CD4-positive, CD25-positive, alpha-beta regulatory T cell (primary cell): Measurements from ENCODE around the gene TRIM27. TPM values are rescaled to one million over a fixed set of nuclear protein-coding genes. Genes with fewer than 3 reads are reported as not detected.
A peak's percentile ranks its signal among the peaks of the same experiment; 100 is the strongest.

Source experiments
- ATAC-seq, 2 donors: fragments of 150-1000 bp; cut with Tn5 transposase; one replicate each; pipeline ENCODE4 v1.10.0; 2021; ENCODE audit warnings: low read depth in 2 of 2, moderate number of reproducible peaks in 2 of 2, moderate library complexity in 1 of 2
- DNase-seq, 3 donors: peaks; one replicate each; pipeline versions ENCODE4 v3.0.0 to v3.0.0-alpha.2; 2012 to 2022; ENCODE audit warnings: mixed read lengths in 1 of 3
- H3K27ac ChIP-seq: one replicate; pipeline ENCODE4 v1.7.0; 2013; ENCODE audit warnings: mild to moderate bottlenecking, low read length; ENCODE audit not compliant: insufficient read depth, poor library complexity, severe bottlenecking
- H3K27me3 ChIP-seq: one replicate; pipeline ENCODE4 v1.7.0; 2013; ENCODE audit warnings: low read length; ENCODE audit not compliant: control insufficient read depth, insufficient read depth
- H3K36me3 ChIP-seq: one replicate; pipeline ENCODE4 v1.7.0; 2013; ENCODE audit warnings: mild to moderate bottlenecking, low read length, moderate library complexity; ENCODE audit not compliant: control insufficient read depth, insufficient read depth
- H3K4me1 ChIP-seq: 2 replicates; pipeline ENCODE4 v1.7.0; 2013; ENCODE audit warnings: mild to moderate bottlenecking, low read length; ENCODE audit not compliant: insufficient read depth, control insufficient read depth, poor library complexity, severe bottlenecking
- H3K4me3 ChIP-seq: one replicate; pipeline ENCODE4 v1.7.0; 2013; ENCODE audit warnings: low read depth, mild to moderate bottlenecking, low read length, moderate library complexity
- H3K9me3 ChIP-seq, 2 experiments: 1 replicate in 1 of 2; 2 replicates in 1 of 2; pipeline ENCODE4 v1.7.0; 2013; ENCODE audit warnings: low read length in 2 of 2, mild to moderate bottlenecking in 1 of 2, moderate library complexity in 1 of 2; ENCODE audit not compliant: control insufficient read depth in 2 of 2
- H3K27ac Mint-ChIP-seq, 3 donors: one replicate each; pipeline ENCODE4 v1.8.0; 2020 to 2022; ENCODE audit warnings: mild to moderate bottlenecking in 3 of 3, mixed read lengths in 3 of 3, moderate library complexity in 2 of 3
- H3K27me3 Mint-ChIP-seq: one replicate; pipeline ENCODE4 v1.8.0; 2022; ENCODE audit warnings: mild to moderate bottlenecking, mixed read lengths
- H3K36me3 Mint-ChIP-seq: one replicate; pipeline ENCODE4 v1.8.0; 2020; ENCODE audit warnings: mixed read lengths
- H3K4me1 Mint-ChIP-seq, 4 donors: one replicate each; pipeline ENCODE4 v1.8.0; 2020 to 2022; ENCODE audit warnings: mixed read lengths in 4 of 4, mild to moderate bottlenecking in 1 of 4
- H3K4me3 Mint-ChIP-seq, 4 donors: one replicate each; pipeline ENCODE4 v1.8.0; 2020 to 2022; ENCODE audit warnings: mild to moderate bottlenecking in 4 of 4, mixed read lengths in 4 of 4, moderate library complexity in 3 of 4
- H3K9me3 Mint-ChIP-seq, 7 donors: one replicate each; pipeline ENCODE4 v1.8.0; 2020 to 2022; ENCODE audit warnings: mixed read lengths in 7 of 7, mild to moderate bottlenecking in 3 of 7, moderate library complexity in 2 of 7
- polyA plus RNA-seq, 4 donors: library from polyadenylated mRNA; unstranded; fragments of 300-500 nt; fragmentation: Illumina TruSeq; gene quantifications; one replicate each; pipeline ENCODE4 v1.2.3, GENCODE V29; 2021
- total RNA-seq: library from RNA; stranded (reverse); gene quantifications from one replicate; pipeline ENCODE4 v1.2.3, GENCODE V29; 2022

The TRIM27 gene
- total and polyA plus RNA-seq, 5 donors from 2014 or later, result 23.5 to 76.4 (median 47.2) TPM

DNA sequence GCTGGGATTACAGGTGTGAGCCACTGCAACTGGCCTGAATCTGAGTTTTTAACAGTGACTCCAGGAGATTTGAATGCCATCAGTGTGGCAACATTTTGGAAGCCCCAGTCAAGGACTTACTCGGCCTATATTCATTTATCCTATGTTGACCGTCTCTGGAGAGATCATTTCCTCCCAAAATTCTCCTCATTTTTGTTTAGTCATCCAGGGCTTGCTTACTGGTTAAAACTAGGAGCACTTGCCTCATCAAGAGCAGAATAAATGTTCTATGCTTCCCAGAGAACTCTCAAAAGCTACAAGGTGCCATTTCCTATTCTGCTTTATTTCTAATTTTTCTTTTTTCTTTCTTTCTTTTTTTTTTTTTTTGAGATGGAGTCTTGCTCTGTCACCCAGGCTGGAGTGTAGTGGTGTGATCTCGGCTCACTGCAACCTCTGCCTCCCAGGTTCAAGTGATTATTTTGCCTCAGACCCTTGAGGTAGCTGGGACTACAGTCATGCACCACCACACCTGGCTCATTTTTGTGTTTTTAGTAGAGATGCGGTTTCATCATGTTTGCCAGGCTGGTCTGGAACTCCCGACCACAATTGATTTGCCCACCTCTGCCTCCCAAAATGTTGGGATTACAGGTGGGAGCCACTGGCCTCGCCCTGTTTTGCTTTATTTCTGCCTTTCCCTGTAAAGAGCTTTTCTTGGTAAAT is 23.4 kb upstream of the TRIM27 start:
- Histone ChIP-seq H3K27ac (no peak overlapping the region), H3K9me3 (no peaks in the 10 kb centered on the region), H3K4me3 (no peak overlapping the region), H3K36me3 (no peaks in the 10 kb centered on the region), H3K4me1 (peaks cover 16% of the 10 kb centered on the region), H3K27me3 (no peaks in the 10 kb centered on the region)
- Mint-ChIP-seq H3K4me3 (peak overlapping the region in 1 of 4 donors; percentile 71), H3K9me3 (peaks cover 0 to 9% (median 2%) of the 10 kb centered on the region in 7 donors), H3K4me1 (peaks cover 11 to 40% (median 20%) of the 10 kb centered on the region in 4 donors), H3K36me3 (no peaks in the 10 kb centered on the region), H3K27me3 (peaks cover 29% of the 10 kb centered on the region), H3K27ac (no peak overlapping the region)
- ATAC-seq, result no peak
- no peak for DNase-seq

GRCh38 chr6:28945349-28945748 is 21.6 kb upstream of the TRIM27 start:
- DNase-seq (no peak), ATAC-seq (no peak)
- no peaks in the 10 kb centered on the region for H3K27me3 ChIP-seq
- Mint-ChIP-seq H3K36me3 (no peaks in the 10 kb centered on the region), H3K27me3 (peaks cover 42% of the 10 kb centered on the region), H3K27ac (peak overlapping the region in 2 of 3 donors; percentile 43 to 94), H3K4me3 (peak overlapping the region in 2 of 4 donors; percentile 3 to 74), H3K4me1 (peaks cover 24 to 51% (median 34%) of the 10 kb centered on the region in 4 donors), H3K9me3 (peaks cover 0 to 14% (median 5%) of the 10 kb centered on the region in 7 donors)
- peaks cover 27% of the 10 kb centered on the region for H3K4me1 ChIP-seq
- H3K4me3 ChIP-seq, result no peak overlapping the region
- H3K36me3 ChIP-seq, result no peaks in the 10 kb centered on the region
- no peaks in the 10 kb centered on the region for H3K9me3 ChIP-seq
- no peak overlapping the region for H3K27ac ChIP-seq

DNA sequence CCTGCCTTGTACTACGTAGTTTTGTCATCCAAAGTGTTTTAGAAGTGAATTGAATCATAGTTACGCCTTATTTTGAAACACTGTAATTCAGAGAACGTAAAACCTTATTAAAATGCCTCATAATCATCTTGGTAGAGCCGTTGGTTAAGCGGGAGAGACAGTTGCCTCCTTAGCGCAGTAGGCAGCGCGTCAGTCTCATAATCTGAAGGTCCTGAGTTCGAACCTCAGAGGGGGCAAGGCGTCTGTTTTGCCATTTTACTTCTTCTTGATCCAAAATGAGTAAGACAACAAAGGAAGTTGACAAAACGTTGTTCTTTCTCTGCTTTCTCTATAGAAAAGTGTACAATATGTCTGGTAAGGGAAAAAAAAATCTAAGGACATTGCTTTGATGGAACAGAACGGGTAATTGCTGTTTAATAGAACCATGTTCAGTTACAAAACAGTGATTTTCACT is 20.7 kb upstream of the TRIM27 start:
- peaks cover 24 to 58% (median 39%) of the 10 kb centered on the region in 4 donors for H3K4me1 Mint-ChIP-seq
- peak; percentile 27 to 30 for ATAC-seq
- H3K4me3 ChIP-seq, result peak overlapping the region; percentile 86

DNA sequence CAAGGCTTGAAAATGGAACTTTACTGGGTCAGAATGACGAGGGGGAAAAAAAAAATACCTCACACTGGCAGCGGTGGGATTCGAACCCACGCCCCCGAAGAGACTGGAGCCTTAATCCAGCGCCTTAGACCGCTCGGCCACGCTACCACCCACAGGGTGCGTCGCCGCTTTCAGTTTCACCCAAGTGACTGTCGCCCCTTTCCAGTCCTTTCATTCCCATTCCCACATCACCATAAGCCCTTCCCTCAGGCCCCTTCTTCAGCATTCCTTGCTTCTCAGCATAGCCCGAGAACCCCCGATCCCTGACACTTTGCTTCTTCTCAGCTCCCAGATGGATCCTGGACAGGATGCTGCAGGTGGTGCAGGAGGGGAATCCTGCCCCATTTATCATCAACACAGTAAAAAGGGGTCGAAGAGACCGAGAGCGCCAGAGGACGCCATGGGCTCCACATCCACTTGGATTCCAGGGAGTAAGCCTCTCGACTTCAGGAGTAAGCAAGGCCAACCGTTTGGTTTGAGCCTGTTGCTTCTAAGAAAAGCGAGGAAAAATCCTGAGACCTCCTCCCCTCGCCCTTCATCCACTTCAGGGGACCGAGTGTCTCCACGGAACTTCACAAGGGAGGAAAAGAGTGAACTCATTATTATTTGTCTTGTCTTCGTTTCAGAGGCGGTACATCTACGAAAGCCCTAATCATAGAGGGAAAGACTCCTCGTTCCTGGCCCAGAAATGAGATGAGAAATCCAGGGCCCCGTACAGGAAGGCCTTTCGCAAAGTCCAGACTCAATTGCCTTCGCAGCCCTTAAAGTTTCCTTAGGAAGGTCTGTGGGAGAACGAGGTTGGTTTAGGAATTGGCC is 20.0 kb upstream of the TRIM27 start:
- H3K4me3 ChIP-seq, result peak overlapping the region; percentile 86
- no peaks in the 10 kb centered on the region for H3K27me3 ChIP-seq
- Mint-ChIP-seq H3K4me1 (peaks cover 26 to 62% (median 41%) of the 10 kb centered on the region in 4 donors), H3K27ac (peak overlapping the region; percentile 86 to 97 (median 94)), H3K9me3 (peaks cover 0 to 14% (median 5%) of the 10 kb centered on the region in 7 donors), H3K27me3 (peaks cover 42% of the 10 kb centered on the region), H3K36me3 (no peaks in the 10 kb centered on the region), H3K4me3 (peak overlapping the region; percentile 90 to 92 (median 92))
- ATAC-seq, result no peak
- H3K27ac ChIP-seq, result peak overlapping the region; percentile 48
- H3K36me3 ChIP-seq, result no peaks in the 10 kb centered on the region
- H3K9me3 ChIP-seq, result no peaks in the 10 kb centered on the region
- DNase-seq, result peak in 2 of 3 donors; percentile 47 to 73
- peaks cover 33% of the 10 kb centered on the region for H3K4me1 ChIP-seq

More for the DNA sequence above, 20.7 kb upstream of the TRIM27 start:
- Mint-ChIP-seq H3K27ac (peak overlapping the region; percentile 86 to 97 (median 94)), H3K27me3 (peaks cover 42% of the 10 kb centered on the region), H3K9me3 (peaks cover 0 to 14% (median 5%) of the 10 kb centered on the region in 7 donors), H3K4me3 (peak overlapping the region; percentile 90 to 92 (median 92)), H3K36me3 (no peaks in the 10 kb centered on the region)
- no peaks in the 10 kb centered on the region for H3K36me3 ChIP-seq
- peak overlapping the region; percentile 48 for H3K27ac ChIP-seq
- no peaks in the 10 kb centered on the region for H3K9me3 ChIP-seq
- peak; percentile 39 to 87 (median 82) for DNase-seq
- peaks cover 33% of the 10 kb centered on the region for H3K4me1 ChIP-seq
- no peaks in the 10 kb centered on the region for H3K27me3 ChIP-seq

- peak overlapping the region; percentile 86 to 97 (median 94) for H3K27ac Mint-ChIP-seq
- no peak for ATAC-seq
- Histone ChIP-seq H3K4me1 (peaks cover 33% of the 10 kb centered on the region), H3K9me3 (no peaks in the 10 kb centered on the region), H3K27ac (no peak overlapping the region), H3K27me3 (no peaks in the 10 kb centered on the region), H3K36me3 (no peaks in the 10 kb centered on the region), H3K4me3 (peak overlapping the region; percentile 86)
- H3K4me3 Mint-ChIP-seq, result peak overlapping the region; percentile 90 to 92 (median 92)
- H3K36me3 Mint-ChIP-seq, result no peaks in the 10 kb centered on the region
- DNase-seq, result no peak
- peaks cover 29 to 57% (median 43%) of the 10 kb centered on the region in 4 donors for H3K4me1 Mint-ChIP-seq
- H3K27me3 Mint-ChIP-seq, result peaks cover 42% of the 10 kb centered on the region
- H3K9me3 Mint-ChIP-seq, result peaks cover 0 to 14% (median 5%) of the 10 kb centered on the region in 7 donors
Measured at GRCh38 chr6:28943223-28943556, 19.4 kb upstream of the TRIM27 start.

- Mint-ChIP-seq H3K27ac (peak overlapping the region; percentile 93 to 94 (median 94)), H3K9me3 (peaks cover 0 to 14% (median 5%) of the 10 kb centered on the region in 7 donors), H3K36me3 (no peaks in the 10 kb centered on the region), H3K4me1 (peaks cover 30 to 62% (median 46%) of the 10 kb centered on the region in 4 donors), H3K27me3 (peaks cover 42% of the 10 kb centered on the region), H3K4me3 (peak overlapping the region; percentile 92 to 94 (median 92))
- DNase-seq (no peak), ATAC-seq (no peak)
- Histone ChIP-seq H3K36me3 (no peaks in the 10 kb centered on the region), H3K4me1 (peaks cover 33% of the 10 kb centered on the region), H3K27me3 (no peaks in the 10 kb centered on the region), H3K4me3 (peak overlapping the region; percentile 82), H3K27ac (peak overlapping the region; percentile 72), H3K9me3 (no peaks in the 10 kb centered on the region)
Measured at GRCh38 chr6:28941684-28942448, 18.1 kb upstream of the TRIM27 start.
